ENCODE data around the gene TRIM33.

DNA sequence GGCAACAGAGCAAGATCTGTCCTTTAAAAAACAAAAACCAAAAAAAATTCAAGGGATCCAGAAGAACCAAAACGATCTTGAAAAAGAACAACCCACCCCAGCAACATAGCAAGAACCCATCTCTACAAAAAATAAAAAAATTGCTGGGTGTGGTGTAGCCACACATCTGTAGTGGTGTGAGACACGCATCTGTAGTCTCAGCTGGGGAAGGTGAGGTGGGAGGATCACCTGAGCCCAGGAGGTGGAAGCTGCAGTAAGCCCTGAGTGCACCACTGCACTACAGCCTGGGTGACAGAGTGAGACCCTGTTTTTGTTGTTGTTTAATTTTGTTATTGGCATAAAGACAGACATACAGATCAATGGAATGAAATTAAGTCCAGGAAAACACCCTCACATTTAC, 22.3 kb downstream of the TRIM33 start:
- no peak for TF ChIP-seq EZH2 (IDR thresholded peaks at IDR 0.05; ENCODE audit: borderline replicate concordance, low read depth, low read length, poor library complexity, severe bottlenecking)
- TF ChIP-seq, protein P1, sequence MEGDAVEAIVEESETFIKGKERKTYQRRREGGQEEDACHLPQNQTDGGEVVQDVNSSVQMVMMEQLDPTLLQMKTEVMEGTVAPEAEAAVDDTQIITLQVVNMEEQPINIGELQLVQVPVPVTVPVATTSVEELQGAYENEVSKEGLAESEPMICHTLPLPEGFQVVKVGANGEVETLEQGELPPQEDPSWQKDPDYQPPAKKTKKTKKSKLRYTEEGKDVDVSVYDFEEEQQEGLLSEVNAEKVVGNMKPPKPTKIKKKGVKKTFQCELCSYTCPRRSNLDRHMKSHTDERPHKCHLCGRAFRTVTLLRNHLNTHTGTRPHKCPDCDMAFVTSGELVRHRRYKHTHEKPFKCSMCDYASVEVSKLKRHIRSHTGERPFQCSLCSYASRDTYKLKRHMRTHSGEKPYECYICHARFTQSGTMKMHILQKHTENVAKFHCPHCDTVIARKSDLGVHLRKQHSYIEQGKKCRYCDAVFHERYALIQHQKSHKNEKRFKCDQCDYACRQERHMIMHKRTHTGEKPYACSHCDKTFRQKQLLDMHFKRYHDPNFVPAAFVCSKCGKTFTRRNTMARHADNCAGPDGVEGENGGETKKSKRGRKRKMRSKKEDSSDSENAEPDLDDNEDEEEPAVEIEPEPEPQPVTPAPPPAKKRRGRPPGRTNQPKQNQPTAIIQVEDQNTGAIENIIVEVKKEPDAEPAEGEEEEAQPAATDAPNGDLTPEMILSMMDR (conservative IDR thresholded peaks at IDR 0.05; ENCODE audit: low read depth, low read length), result no peak
